ENCODE data around the gene SPDL1.

SPDL1 gene

GRCh38 chr5:169634606-169635005, 51.0 kb downstream of the SPDL1 start:
- no peak for DNase-seq

- no peak for DNase-seq
Observed at GRCh38 chr5:169635936-169636335, 52.4 kb downstream of the SPDL1 start.

GRCh38 chr5:169636477-169637084, 53.0 kb downstream of the SPDL1 start:
- DNase-seq: no peak

GRCh38 chr5:169637085-169637548, 53.5 kb downstream of the SPDL1 start, which contains the start of gene DOCK2:
Gene DOCK2, plus strand, starts transcription at chr5:169637275. Its CDS starts 52 bp downstream, at chr5:169637327.
- no peak for DNase-seq

- DNase-seq: no peak
Observed at GRCh38 chr5:169637549-169638121, 54.1 kb downstream of the SPDL1 start.

- DNase-seq: no peak
Observed at GRCh38 chr5:169641253-169641652, 57.7 kb downstream of the SPDL1 start.

- DNase-seq: no peak
Observed at GRCh38 chr5:169646856-169647255, 63.3 kb downstream of the SPDL1 start.

- no peak for DNase-seq
Observed at GRCh38 chr5:169647566-169647965, 64.0 kb downstream of the SPDL1 start.

- DNase-seq: peak; percentile 25
Observed at GRCh38 chr5:169648725-169649310, 65.2 kb downstream of the SPDL1 start.

- DNase-seq: no peak
Observed at GRCh38 chr5:169649486-169649885, 65.9 kb downstream of the SPDL1 start.

- DNase-seq: no peak
Observed at GRCh38 chr5:169650701-169651331, 67.2 kb downstream of the SPDL1 start.

GRCh38 chr5:169651526-169651925, 68.0 kb downstream of the SPDL1 start:
- DNase-seq: no peak

- DNase-seq: no peak
Observed at GRCh38 chr5:169652057-169652456, 68.5 kb downstream of the SPDL1 start.

GRCh38 chr5:169653091-169653490, 69.5 kb downstream of the SPDL1 start:
- DNase-seq: no peak

All from NCI-H2171 treated with DMSO at 0.1 percent for 48 hours (cell line).